HEK293 (cell line): ENCODE data around the gene DYNC1I1.

Experiments used
- CTCF ChIA-PET: fragments of 350-600 bp; formaldehyde crosslinking; extraction: SDS; loops from one replicate; lab custom pipeline; 2021; ENCODE audit warnings: antibody characterized with exemption; lab: Yijun Ruan, JAX
- POLR2A ChIA-PET: fragments of 300-600 bp; formaldehyde crosslinking; extraction: SDS; loops from one replicate; lab custom pipeline; 2020; ENCODE audit warnings: antibody characterized with exemption, inconsistent platforms; lab: Yijun Ruan, JAX
- H3K27ac ChIP-seq: fragments of 200-500 bp; sonication (Bioruptor generic); 2 replicates; pipeline ENCODE4 v1.5.1; 2014; ENCODE audit warnings: low read depth, low read length, control low read depth, inconsistent platforms; ENCODE audit errors: extremely low read depth
- H3K36me3 ChIP-seq, 2 experiments: fragments of 200-500 bp in 1 of 2; sonication (Bioruptor generic) in 1 of 2; 1 replicate in 1 of 2; 2 replicates in 1 of 2; pipeline ENCODE4 v1.5.1; 2014 to 2017; ENCODE audit warnings: inconsistent platforms in 2 of 2, low read length in 2 of 2; ENCODE audit not compliant: control insufficient read depth in 2 of 2, insufficient read depth in 1 of 2
- H3K4me1 ChIP-seq: fragments of 200-500 bp; sonication (Bioruptor generic); 2 replicates; pipeline ENCODE4 v1.5.1; 2014; ENCODE audit warnings: mild to moderate bottlenecking, low read length, inconsistent platforms; ENCODE audit not compliant: control insufficient read depth, insufficient read depth
- H3K4me3 ChIP-seq: 2 replicates; pipeline ENCODE4 v1.5.1; 2011; ENCODE audit warnings: low read depth, mild to moderate bottlenecking, control low read depth, low read length, moderate library complexity
- H3K9me3 ChIP-seq: fragments of 200-500 bp; sonication (Bioruptor generic); 2 replicates; pipeline ENCODE4 v1.5.1; 2014; ENCODE audit warnings: low read depth, low read length, inconsistent platforms; ENCODE audit not compliant: control insufficient read depth, insufficient read depth
- BCL11A ChIP-seq: fragments of 450-650 bp; formaldehyde crosslinking; IDR thresholded peaks from 2 replicates; pipeline ENCODE4 v1.5.1; 2016; ENCODE audit warnings: low read depth, missing biosample characterization, missing genetic modification characterization
- EGR2 ChIP-seq: fragments of 450-650 bp; formaldehyde crosslinking; IDR thresholded peaks from 2 replicates; pipeline ENCODE4 v1.5.1; 2016; ENCODE audit warnings: low read depth, missing biosample characterization, missing genetic modification characterization
- FEZF1 ChIP-seq: fragments of 450-650 bp; formaldehyde crosslinking; IDR thresholded peaks from 2 replicates; pipeline ENCODE4 v1.5.1; 2016; ENCODE audit warnings: missing biosample characterization, missing genetic modification characterization
- KLF7 ChIP-seq: fragments of 450-650 bp; formaldehyde crosslinking; IDR thresholded peaks from 2 replicates; pipeline ENCODE4 v1.5.1; 2016; ENCODE audit warnings: missing biosample characterization, missing genetic modification characterization, borderline replicate concordance
- OSR2 ChIP-seq: fragments of 450-650 bp; formaldehyde crosslinking; IDR thresholded peaks from 2 replicates; pipeline ENCODE4 v1.5.1; 2016; ENCODE audit warnings: missing biosample characterization, missing genetic modification characterization
- PRDM1 ChIP-seq: fragments of 450-650 bp; formaldehyde crosslinking; IDR thresholded peaks from 2 replicates; pipeline ENCODE4; 2016; ENCODE audit warnings: missing biosample characterization, missing genetic modification characterization
- SALL2 ChIP-seq: fragments of 450-650 bp; formaldehyde crosslinking; IDR thresholded peaks from 2 replicates; pipeline ENCODE4 v1.5.0; 2017; ENCODE audit warnings: missing biosample characterization, mild to moderate bottlenecking, missing genetic modification characterization, borderline replicate concordance
- WT1 ChIP-seq: fragments of 450-650 bp; formaldehyde crosslinking; IDR thresholded peaks from 2 replicates; pipeline ENCODE4 v1.5.1; 2016; ENCODE audit warnings: missing biosample characterization, missing genetic modification characterization
- ZFP3 ChIP-seq: fragments of 450-650 bp; formaldehyde crosslinking; IDR thresholded peaks from 2 replicates; pipeline ENCODE4 v1.5.1; 2016; ENCODE audit warnings: low read depth, missing biosample characterization, missing genetic modification characterization
- ZNF114 ChIP-seq: fragments of 450-650 bp; formaldehyde crosslinking; IDR thresholded peaks from 2 replicates; pipeline ENCODE4 v1.5.0; 2017; ENCODE audit warnings: missing biosample characterization, missing genetic modification characterization
- ZNF174 ChIP-seq: fragments of 450-650 bp; formaldehyde crosslinking; IDR thresholded peaks from 2 replicates; pipeline ENCODE4 v1.5.0; 2017; ENCODE audit warnings: missing biosample characterization, mild to moderate bottlenecking, missing genetic modification characterization
- ZNF223 ChIP-seq: fragments of 450-650 bp; formaldehyde crosslinking; IDR thresholded peaks from 2 replicates; pipeline ENCODE4 v1.5.1; 2016; ENCODE audit warnings: missing biosample characterization, missing genetic modification characterization
- ZNF324 ChIP-seq: fragments of 450-650 bp; formaldehyde crosslinking; IDR thresholded peaks from 2 replicates; pipeline ENCODE4 v1.5.1; 2016; ENCODE audit warnings: missing biosample characterization, missing genetic modification characterization
- ZNF350 ChIP-seq: fragments of 450-650 bp; formaldehyde crosslinking; IDR thresholded peaks from 2 replicates; pipeline ENCODE4 v1.5.0; 2017; ENCODE audit warnings: missing biosample characterization, mild to moderate bottlenecking, missing genetic modification characterization
- ZNF366 ChIP-seq: fragments of 450-650 bp; formaldehyde crosslinking; conservative IDR thresholded peaks from 2 replicates; pipeline ENCODE4 v1.5.1; 2016; ENCODE audit warnings: missing biosample characterization, missing genetic modification characterization
- ZNF37A ChIP-seq: fragments of 450-650 bp; IDR thresholded peaks from 2 replicates; pipeline ENCODE4 v1.5.1; 2018; ENCODE audit warnings: missing biosample characterization, missing genetic modification characterization
- ZNF394 ChIP-seq: fragments of 450-650 bp; formaldehyde crosslinking; IDR thresholded peaks from 2 replicates; pipeline ENCODE4 v1.5.1; 2016; ENCODE audit warnings: missing biosample characterization, missing genetic modification characterization, mild to moderate bottlenecking, moderate library complexity, borderline replicate concordance
- ZNF585B ChIP-seq: fragments of 450-650 bp; formaldehyde crosslinking; IDR thresholded peaks from 2 replicates; pipeline ENCODE4 v1.5.1; 2016; ENCODE audit warnings: missing biosample characterization, missing genetic modification characterization
- ZNF626 ChIP-seq: fragments of 450-650 bp; sonication (Bioruptor Pico); formaldehyde crosslinking; IDR thresholded peaks from 2 replicates; pipeline ENCODE4 v1.5.1; 2018; ENCODE audit warnings: missing biosample characterization, missing genetic modification characterization, inconsistent platforms
- ZNF658 ChIP-seq: fragments of 450-650 bp; formaldehyde crosslinking; IDR thresholded peaks from 2 replicates; pipeline ENCODE4; 2016; ENCODE audit warnings: missing biosample characterization, missing genetic modification characterization
- ZXDB ChIP-seq: fragments of 450-650 bp; formaldehyde crosslinking; IDR thresholded peaks from 2 replicates; pipeline ENCODE4 v1.5.1; 2016; ENCODE audit warnings: missing biosample characterization, missing genetic modification characterization
- TF ChIP-seq, protein P1 (sequence below): fragments of 450-650 bp; formaldehyde crosslinking; IDR thresholded peaks from 2 replicates; pipeline ENCODE4 v1.5.1; 2017; ENCODE audit warnings: missing biosample characterization, missing genetic modification characterization
- TF ChIP-seq, protein P2 (sequence below): fragments of 450-650 bp; formaldehyde crosslinking; IDR thresholded peaks from 2 replicates; pipeline ENCODE4 v1.5.1; 2016; ENCODE audit warnings: missing biosample characterization, missing genetic modification characterization, low read depth
- TF ChIP-seq, protein P3 (sequence below): fragments of 450-650 bp; IDR thresholded peaks from 2 replicates; pipeline ENCODE4 v1.5.1; 2018; ENCODE audit warnings: missing biosample characterization, mild to moderate bottlenecking, missing genetic modification characterization
- TF ChIP-seq, protein P4 (sequence below): fragments of 450-650 bp; formaldehyde crosslinking; IDR thresholded peaks from 2 replicates; pipeline ENCODE4 v1.5.1; 2017; ENCODE audit warnings: missing biosample characterization, missing genetic modification characterization
- TF ChIP-seq, protein P5 (sequence below): fragments of 450-650 bp; formaldehyde crosslinking; IDR thresholded peaks from 2 replicates; pipeline ENCODE4 v1.5.1; 2017; ENCODE audit warnings: missing biosample characterization, missing genetic modification characterization

DYNC1I1 gene

DNA sequence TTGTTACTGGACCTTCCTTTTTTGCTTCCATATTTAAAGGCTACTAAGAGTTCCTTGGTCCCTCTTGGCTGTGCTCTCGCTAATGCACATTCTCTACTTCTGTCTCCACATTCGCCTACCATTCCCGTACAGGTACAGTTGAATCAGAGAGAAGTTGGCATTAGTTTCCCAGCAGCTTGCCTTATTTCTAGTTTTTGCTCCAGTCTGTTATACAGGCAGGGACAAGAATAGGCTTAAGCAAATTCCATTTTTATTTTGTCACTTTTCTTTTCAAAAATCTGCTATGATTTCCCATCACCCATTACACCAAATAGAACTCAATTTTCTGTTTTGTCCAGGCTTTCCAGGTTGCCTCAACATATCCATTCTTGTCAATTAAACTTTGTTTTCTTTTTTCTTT lies 29.9 kb downstream of the DYNC1I1 start:
- no peaks in the 10 kb centered on the region for H3K9me3 ChIP-seq
- CTCF ChIA-PET = no interaction called here
- 0 out of 2 replicates have a peak, but pooled peaks have one; percentile 6 for TF ChIP-seq PRDM1
- TF ChIP-seq ZFP3 = no peak
- TF ChIP-seq, protein P1, sequence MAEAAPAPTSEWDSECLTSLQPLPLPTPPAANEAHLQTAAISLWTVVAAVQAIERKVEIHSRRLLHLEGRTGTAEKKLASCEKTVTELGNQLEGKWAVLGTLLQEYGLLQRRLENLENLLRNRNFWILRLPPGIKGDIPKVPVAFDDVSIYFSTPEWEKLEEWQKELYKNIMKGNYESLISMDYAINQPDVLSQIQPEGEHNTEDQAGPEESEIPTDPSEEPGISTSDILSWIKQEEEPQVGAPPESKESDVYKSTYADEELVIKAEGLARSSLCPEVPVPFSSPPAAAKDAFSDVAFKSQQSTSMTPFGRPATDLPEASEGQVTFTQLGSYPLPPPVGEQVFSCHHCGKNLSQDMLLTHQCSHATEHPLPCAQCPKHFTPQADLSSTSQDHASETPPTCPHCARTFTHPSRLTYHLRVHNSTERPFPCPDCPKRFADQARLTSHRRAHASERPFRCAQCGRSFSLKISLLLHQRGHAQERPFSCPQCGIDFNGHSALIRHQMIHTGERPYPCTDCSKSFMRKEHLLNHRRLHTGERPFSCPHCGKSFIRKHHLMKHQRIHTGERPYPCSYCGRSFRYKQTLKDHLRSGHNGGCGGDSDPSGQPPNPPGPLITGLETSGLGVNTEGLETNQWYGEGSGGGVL (tag by site-specific recombination) = no peak
- no peak for TF ChIP-seq ZNF174 (tag by site-specific recombination)
- no peak for TF ChIP-seq OSR2 (tag by site-specific recombination)
- TF ChIP-seq ZNF114 = no peak
- no peak for TF ChIP-seq ZNF394 (tag by site-specific recombination)
- TF ChIP-seq ZNF37A (tag by site-specific recombination) = no peak
- H3K4me1 ChIP-seq = peaks cover 5% of the 10 kb centered on the region
- no peaks in the 10 kb centered on the region for H3K36me3 ChIP-seq
- no peak overlapping the region for H3K27ac ChIP-seq
- H3K4me3 ChIP-seq = no peak overlapping the region
- POLR2A ChIA-PET = no interaction called here

DNA sequence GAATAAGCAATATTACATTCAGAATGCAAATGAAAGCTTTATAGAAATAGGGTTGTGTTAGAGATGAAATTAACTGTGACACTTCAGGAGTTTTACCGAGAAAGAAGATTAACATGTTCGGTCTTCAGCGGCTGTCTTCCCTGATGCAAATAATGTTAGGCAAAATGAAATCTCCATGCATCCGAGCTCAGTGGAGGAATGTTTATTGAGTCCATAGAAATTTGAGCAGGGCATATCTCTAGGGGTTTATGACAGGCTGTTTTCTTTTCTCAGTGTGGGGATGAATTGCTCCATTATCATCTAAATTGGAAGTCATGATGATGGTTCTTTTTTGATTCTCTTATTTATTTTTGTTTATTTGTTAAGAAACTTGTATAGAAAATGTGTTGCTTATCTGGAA lies 31.7 kb downstream of the DYNC1I1 start:
- H3K4me3 ChIP-seq = no peak overlapping the region
- no peak overlapping the region for H3K27ac ChIP-seq
- H3K36me3 ChIP-seq = no peaks in the 10 kb centered on the region
- ChIA-PET CTCF (interaction anchor here (0.9 kb wide), 1 partner anchor 37 kb away, joined by 3 read pairs; no protein-coding TSS in a partner anchor), POLR2A (no interaction called here)
- H3K9me3 ChIP-seq = no peaks in the 10 kb centered on the region
- H3K4me1 ChIP-seq = no peaks in the 10 kb centered on the region; the same call in none of the 2 replicates
- TF ChIP-seq ZNF366 (no peak), EGR2 (tag by site-specific recombination) (no peak), ZNF324 (tag by site-specific recombination) (no peak), ZNF350 (tag by site-specific recombination) (no peak), SALL2 (tag by site-specific recombination) (no peak), ZNF223 (tag by site-specific recombination) (no peak), ZNF626 (tag by site-specific recombination) (no peak), ZNF658 (tag by site-specific recombination) (no peak), FEZF1 (tag by site-specific recombination) (peak; percentile 91), ZXDB (tag by site-specific recombination) (peak; percentile 33; the same call in 1 of the 2 replicates), KLF7 (tag by site-specific recombination) (no peak), WT1 (tag by site-specific recombination) (peak; percentile 43; the same call in 1 of the 2 replicates), BCL11A (tag by site-specific recombination) (no peak), ZNF585B (tag by site-specific recombination) (no peak)
- TF ChIP-seq, protein P2, sequence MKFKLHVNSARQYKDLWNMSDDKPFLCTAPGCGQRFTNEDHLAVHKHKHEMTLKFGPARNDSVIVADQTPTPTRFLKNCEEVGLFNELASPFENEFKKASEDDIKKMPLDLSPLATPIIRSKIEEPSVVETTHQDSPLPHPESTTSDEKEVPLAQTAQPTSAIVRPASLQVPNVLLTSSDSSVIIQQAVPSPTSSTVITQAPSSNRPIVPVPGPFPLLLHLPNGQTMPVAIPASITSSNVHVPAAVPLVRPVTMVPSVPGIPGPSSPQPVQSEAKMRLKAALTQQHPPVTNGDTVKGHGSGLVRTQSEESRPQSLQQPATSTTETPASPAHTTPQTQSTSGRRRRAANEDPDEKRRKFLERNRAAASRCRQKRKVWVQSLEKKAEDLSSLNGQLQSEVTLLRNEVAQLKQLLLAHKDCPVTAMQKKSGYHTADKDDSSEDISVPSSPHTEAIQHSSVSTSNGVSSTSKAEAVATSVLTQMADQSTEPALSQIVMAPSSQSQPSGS (tag by site-specific recombination) = no peak
- TF ChIP-seq, protein P3, sequence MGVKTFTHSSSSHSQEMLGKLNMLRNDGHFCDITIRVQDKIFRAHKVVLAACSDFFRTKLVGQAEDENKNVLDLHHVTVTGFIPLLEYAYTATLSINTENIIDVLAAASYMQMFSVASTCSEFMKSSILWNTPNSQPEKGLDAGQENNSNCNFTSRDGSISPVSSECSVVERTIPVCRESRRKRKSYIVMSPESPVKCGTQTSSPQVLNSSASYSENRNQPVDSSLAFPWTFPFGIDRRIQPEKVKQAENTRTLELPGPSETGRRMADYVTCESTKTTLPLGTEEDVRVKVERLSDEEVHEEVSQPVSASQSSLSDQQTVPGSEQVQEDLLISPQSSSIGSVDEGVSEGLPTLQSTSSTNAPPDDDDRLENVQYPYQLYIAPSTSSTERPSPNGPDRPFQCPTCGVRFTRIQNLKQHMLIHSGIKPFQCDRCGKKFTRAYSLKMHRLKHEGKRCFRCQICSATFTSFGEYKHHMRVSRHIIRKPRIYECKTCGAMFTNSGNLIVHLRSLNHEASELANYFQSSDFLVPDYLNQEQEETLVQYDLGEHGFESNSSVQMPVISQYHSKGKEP (tag by site-specific recombination) = peak; percentile 83
- TF ChIP-seq, protein P1 (tag by site-specific recombination) = no peak
- TF ChIP-seq, protein P4, sequence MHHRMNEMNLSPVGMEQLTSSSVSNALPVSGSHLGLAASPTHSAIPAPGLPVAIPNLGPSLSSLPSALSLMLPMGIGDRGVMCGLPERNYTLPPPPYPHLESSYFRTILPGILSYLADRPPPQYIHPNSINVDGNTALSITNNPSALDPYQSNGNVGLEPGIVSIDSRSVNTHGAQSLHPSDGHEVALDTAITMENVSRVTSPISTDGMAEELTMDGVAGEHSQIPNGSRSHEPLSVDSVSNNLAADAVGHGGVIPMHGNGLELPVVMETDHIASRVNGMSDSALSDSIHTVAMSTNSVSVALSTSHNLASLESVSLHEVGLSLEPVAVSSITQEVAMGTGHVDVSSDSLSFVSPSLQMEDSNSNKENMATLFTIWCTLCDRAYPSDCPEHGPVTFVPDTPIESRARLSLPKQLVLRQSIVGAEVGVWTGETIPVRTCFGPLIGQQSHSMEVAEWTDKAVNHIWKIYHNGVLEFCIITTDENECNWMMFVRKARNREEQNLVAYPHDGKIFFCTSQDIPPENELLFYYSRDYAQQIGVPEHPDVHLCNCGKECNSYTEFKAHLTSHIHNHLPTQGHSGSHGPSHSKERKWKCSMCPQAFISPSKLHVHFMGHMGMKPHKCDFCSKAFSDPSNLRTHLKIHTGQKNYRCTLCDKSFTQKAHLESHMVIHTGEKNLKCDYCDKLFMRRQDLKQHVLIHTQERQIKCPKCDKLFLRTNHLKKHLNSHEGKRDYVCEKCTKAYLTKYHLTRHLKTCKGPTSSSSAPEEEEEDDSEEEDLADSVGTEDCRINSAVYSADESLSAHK (tag by site-specific recombination) = no peak
- TF ChIP-seq, protein P5, sequence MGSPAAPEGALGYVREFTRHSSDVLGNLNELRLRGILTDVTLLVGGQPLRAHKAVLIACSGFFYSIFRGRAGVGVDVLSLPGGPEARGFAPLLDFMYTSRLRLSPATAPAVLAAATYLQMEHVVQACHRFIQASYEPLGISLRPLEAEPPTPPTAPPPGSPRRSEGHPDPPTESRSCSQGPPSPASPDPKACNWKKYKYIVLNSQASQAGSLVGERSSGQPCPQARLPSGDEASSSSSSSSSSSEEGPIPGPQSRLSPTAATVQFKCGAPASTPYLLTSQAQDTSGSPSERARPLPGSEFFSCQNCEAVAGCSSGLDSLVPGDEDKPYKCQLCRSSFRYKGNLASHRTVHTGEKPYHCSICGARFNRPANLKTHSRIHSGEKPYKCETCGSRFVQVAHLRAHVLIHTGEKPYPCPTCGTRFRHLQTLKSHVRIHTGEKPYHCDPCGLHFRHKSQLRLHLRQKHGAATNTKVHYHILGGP (tag by site-specific recombination) = no peak
